Progenitor cell of endocrine pancreas (in vitro differentiated cells): Measurements from ENCODE around the gene ZNF346. TPM values are rescaled to one million over a fixed set of nuclear protein-coding genes. Genes with fewer than 3 reads are reported as not detected.
"Not testable (repeated sequence)": the region's sequence is repeated elsewhere in the genome, so short reads cannot be mapped to it uniquely, and the experiment has no call there.

Source experiments
- DNase-seq: peaks from one replicate; pipeline ENCODE4 v3.0.0; 2021; ENCODE audit warnings: low spot score; ENCODE audit not compliant: unreplicated experiment
- H3K27ac Mint-ChIP-seq: 2 replicates; pipeline ENCODE4 v1.8.0; 2021; ENCODE audit warnings: mild to moderate bottlenecking, moderate library complexity, mixed read lengths
- H3K27me3 Mint-ChIP-seq: 2 replicates; pipeline ENCODE4 v1.8.0; 2021; ENCODE audit warnings: mixed read lengths
- H3K36me3 Mint-ChIP-seq: 2 replicates; pipeline ENCODE4 v1.8.0; 2022; ENCODE audit warnings: mixed read lengths; ENCODE audit not compliant: insufficient read depth
- H3K4me1 Mint-ChIP-seq: 2 replicates; pipeline ENCODE4 v1.8.0; 2021; ENCODE audit warnings: low read depth, mixed read lengths
- H3K4me3 Mint-ChIP-seq: 2 replicates; pipeline ENCODE4 v1.8.0; 2021; ENCODE audit warnings: low read depth, mild to moderate bottlenecking, moderate library complexity, mixed read lengths
- H3K9me3 Mint-ChIP-seq: 2 replicates; pipeline ENCODE4 v1.8.0; 2021; ENCODE audit warnings: low read depth, mixed read lengths
- long read RNA-seq: library from polyadenylated mRNA; unstranded; transcript quantifications from one replicate; pipeline ENCODE4 v2.0.0, GENCODE V29; 2020
- total RNA-seq: library from RNA; stranded (reverse); gene quantifications from 2 replicates; pipeline ENCODE4 v1.2.1, GENCODE V29; 2021
- TF ChIP-seq, protein P1 (sequence below): fragments of 200-600 bp; sonication (generic); IDR thresholded peaks from one replicate; pipeline ENCODE4 v1.5.0; 2021; ENCODE audit warnings: antibody characterized with exemption, mild to moderate bottlenecking; ENCODE audit not compliant: unreplicated experiment

The ZNF346 gene, protein sequence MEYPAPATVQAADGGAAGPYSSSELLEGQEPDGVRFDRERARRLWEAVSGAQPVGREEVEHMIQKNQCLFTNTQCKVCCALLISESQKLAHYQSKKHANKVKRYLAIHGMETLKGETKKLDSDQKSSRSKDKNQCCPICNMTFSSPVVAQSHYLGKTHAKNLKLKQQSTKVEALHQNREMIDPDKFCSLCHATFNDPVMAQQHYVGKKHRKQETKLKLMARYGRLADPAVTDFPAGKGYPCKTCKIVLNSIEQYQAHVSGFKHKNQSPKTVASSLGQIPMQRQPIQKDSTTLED
- 36.0 and 42.2 TPM in 2 replicates for total RNA-seq
- long read RNA-seq, transcript ZNF346-201 (7 exons, 2,314 nt): major isoform, 51 of 99 reads
- long read RNA-seq, transcript ZNF346-208 (7 exons, 2,306 nt): minor isoform, 5 of 99 reads
- long read RNA-seq, partial matches to known transcripts: 13 of 99 reads
- long read RNA-seq, other reads (novel, unspliced or antisense): 26 of 99 reads

DNA sequence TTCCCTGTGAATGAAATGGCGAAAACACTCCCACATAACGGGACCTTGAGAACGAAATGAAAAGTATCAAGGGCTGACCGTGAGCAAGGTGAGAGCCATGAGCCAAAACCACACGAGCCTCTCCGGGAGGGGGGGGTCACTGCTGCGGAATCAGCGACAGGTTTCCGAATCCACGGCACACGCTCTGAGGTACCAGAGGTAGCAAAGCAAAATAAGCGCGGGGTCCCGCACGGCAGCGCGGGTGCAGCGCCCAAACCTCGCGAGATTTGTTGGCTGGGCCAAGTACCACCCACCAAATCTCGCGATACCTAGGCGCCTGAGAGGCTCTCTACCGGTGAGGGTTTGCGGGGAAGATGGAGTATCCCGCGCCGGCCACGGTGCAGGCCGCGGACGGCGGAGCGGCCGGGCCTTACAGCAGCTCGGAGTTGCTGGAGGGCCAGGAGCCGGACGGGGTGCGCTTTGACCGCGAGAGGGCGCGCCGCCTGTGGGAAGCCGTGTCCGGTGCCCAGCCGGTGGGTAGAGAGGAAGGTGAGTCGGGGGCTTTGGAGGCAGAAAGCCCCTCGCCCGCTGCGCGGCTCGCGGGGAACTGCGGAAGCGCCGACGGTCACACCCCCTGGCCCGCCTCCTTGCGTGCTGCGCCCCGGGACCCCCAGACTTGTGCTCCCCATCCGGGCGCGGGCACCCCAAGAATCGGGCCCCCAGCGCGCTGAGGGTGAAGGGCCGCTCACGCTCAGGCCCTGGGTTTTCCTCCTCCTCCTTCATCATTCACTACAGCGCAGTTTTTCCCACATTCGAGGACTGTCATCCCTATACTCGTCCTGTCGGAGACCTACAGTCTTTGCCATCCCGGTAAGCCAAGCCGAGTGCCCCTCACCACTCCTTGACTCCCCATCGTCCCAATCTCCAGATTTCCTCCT is at the start of gene ZNF346:
ZNF346 (plus strand) TSS at position 311 of the 917 bp plus-strand sequence; CDS start at position 354, 43 bp downstream.
- TF ChIP-seq, protein P1, sequence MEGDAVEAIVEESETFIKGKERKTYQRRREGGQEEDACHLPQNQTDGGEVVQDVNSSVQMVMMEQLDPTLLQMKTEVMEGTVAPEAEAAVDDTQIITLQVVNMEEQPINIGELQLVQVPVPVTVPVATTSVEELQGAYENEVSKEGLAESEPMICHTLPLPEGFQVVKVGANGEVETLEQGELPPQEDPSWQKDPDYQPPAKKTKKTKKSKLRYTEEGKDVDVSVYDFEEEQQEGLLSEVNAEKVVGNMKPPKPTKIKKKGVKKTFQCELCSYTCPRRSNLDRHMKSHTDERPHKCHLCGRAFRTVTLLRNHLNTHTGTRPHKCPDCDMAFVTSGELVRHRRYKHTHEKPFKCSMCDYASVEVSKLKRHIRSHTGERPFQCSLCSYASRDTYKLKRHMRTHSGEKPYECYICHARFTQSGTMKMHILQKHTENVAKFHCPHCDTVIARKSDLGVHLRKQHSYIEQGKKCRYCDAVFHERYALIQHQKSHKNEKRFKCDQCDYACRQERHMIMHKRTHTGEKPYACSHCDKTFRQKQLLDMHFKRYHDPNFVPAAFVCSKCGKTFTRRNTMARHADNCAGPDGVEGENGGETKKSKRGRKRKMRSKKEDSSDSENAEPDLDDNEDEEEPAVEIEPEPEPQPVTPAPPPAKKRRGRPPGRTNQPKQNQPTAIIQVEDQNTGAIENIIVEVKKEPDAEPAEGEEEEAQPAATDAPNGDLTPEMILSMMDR: peak; percentile 71
- Mint-ChIP-seq H3K4me1 (peaks cover 16% of the 10 kb centered on the region), H3K36me3 (peaks cover 6% of the 10 kb centered on the region), H3K9me3 (no peaks in the 10 kb centered on the region), H3K4me3 (peak within 1 kb of the TSS; percentile 99), H3K27me3 (no peaks in the 10 kb centered on the region), H3K27ac (peak within 1 kb of the TSS; percentile 98)
- DNase-seq: peak; percentile 91

- Mint-ChIP-seq H3K4me1 (peaks cover 4% of the 10 kb centered on the region), H3K27me3 (no peaks in the 10 kb centered on the region), H3K36me3 (peaks cover 39% of the 10 kb centered on the region), H3K4me3 (no peak overlapping the region), H3K9me3 (no peaks in the 10 kb centered on the region), H3K27ac (no peak overlapping the region)
- TF ChIP-seq, protein P1: no peak
- no peak for DNase-seq
These were observed 42.8 kb upstream of the ZNF346 start for GRCh38 chr5:176979669-176980068.

DNA sequence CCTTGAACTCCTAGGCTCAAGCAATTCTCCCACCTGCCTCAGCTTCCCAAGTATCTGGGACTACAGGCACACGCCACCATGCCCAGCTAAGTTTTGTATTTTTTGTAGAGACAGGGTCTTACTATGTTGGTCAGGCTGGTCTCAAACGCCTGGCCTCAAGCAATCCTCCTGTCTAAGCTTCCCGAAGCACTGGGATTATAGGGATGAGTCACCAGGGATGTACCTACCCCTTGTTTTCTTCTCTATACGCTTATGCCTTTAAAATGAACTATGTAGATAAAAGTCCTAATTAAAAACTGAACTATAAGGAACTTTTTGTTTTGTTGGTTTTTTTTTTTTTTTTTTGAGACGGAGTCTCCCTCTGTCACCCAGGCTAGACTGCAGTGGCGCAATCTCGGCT is 41.7 kb upstream of the ZNF346 start:
- no peaks in the 10 kb centered on the region for H3K9me3 Mint-ChIP-seq
- no peak overlapping the region for H3K4me3 Mint-ChIP-seq
- no peaks in the 10 kb centered on the region for H3K27me3 Mint-ChIP-seq
- DNase-seq: no peak
- peaks cover 39% of the 10 kb centered on the region for H3K36me3 Mint-ChIP-seq
- TF ChIP-seq, protein P1: no peak
- H3K27ac Mint-ChIP-seq: no peak overlapping the region
- H3K4me1 Mint-ChIP-seq: peaks cover 4% of the 10 kb centered on the region

DNA sequence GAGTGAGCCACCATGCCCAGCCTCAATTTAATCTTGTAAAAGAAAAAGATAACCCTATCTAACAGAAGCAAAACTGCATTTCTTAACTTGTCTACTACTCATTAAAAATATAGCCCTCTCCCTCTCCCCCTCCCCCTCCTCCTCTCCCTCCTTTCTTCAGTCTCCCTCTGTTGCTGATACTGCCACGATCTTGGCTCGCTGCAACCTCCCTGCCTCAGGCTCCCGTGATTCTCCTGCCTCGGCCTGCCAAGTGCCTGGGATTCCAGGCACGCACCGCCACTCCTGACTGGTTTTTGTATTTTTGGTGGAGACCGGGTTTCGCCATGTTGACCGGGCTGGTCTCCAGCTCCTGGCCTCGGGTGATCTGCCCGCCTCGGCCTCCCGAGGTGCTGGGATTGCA is 39.4 kb upstream of the ZNF346 start:
- H3K36me3 Mint-ChIP-seq: peaks cover 46% of the 10 kb centered on the region
- H3K4me3 Mint-ChIP-seq, H3K27ac Mint-ChIP-seq, H3K27me3 Mint-ChIP-seq, H3K9me3 Mint-ChIP-seq, H3K4me1 Mint-ChIP-seq, DNase-seq: not testable (repeated sequence)

- H3K27ac Mint-ChIP-seq, DNase-seq, H3K4me3 Mint-ChIP-seq, H3K9me3 Mint-ChIP-seq, H3K4me1 Mint-ChIP-seq, H3K27me3 Mint-ChIP-seq: not testable (repeated sequence)
- H3K36me3 Mint-ChIP-seq: peaks cover 48% of the 10 kb centered on the region
These were observed 38.9 kb upstream of the ZNF346 start for GRCh38 chr5:176983593-176983992.

DNA sequence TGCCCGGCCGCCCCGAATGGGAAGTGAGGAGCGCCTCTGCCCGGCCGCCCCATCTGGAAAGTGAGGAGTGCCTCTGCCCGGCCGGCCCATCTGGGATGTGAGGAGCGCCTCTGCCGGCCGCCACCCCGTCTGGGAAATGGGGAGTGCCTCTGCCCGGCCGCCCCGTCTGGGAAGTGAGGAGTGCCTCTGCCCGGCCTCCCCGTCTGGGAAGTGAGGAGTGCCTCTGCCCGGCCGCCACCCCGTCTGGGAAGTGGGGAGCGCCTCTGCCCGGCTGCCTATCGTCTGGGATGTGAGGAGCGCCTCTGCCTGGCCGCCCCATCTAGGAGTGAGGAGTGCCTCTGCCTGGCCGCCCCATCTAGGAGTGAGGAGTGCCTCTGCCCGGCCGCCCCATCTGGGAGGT is 38.3 kb upstream of the ZNF346 start:
- not testable (repeated sequence) for H3K27me3 Mint-ChIP-seq, H3K27ac Mint-ChIP-seq, H3K9me3 Mint-ChIP-seq, H3K4me3 Mint-ChIP-seq, H3K4me1 Mint-ChIP-seq, DNase-seq
- peaks cover 43% of the 10 kb centered on the region for H3K36me3 Mint-ChIP-seq
